ENCODE results near the gene TSC22D3.

The TSC22D3 gene

GRCh38 chrX:107721318-107721717, 54.3 kb downstream of the TSC22D3 start:
- no peak overlapping the region for H3K4me3 ChIP-seq (replicated peaks in 1 of 2; ENCODE audit: low read depth in 2 of 2, low read length in 2 of 2)
- TF ChIP-seq, protein P1, sequence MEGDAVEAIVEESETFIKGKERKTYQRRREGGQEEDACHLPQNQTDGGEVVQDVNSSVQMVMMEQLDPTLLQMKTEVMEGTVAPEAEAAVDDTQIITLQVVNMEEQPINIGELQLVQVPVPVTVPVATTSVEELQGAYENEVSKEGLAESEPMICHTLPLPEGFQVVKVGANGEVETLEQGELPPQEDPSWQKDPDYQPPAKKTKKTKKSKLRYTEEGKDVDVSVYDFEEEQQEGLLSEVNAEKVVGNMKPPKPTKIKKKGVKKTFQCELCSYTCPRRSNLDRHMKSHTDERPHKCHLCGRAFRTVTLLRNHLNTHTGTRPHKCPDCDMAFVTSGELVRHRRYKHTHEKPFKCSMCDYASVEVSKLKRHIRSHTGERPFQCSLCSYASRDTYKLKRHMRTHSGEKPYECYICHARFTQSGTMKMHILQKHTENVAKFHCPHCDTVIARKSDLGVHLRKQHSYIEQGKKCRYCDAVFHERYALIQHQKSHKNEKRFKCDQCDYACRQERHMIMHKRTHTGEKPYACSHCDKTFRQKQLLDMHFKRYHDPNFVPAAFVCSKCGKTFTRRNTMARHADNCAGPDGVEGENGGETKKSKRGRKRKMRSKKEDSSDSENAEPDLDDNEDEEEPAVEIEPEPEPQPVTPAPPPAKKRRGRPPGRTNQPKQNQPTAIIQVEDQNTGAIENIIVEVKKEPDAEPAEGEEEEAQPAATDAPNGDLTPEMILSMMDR (IDR thresholded peaks at IDR 0.05; ENCODE audit: low read depth, low read length), result no peak
- DNase-seq (ENCODE audit: low read depth in 2 of 2), result no peak

DNA sequence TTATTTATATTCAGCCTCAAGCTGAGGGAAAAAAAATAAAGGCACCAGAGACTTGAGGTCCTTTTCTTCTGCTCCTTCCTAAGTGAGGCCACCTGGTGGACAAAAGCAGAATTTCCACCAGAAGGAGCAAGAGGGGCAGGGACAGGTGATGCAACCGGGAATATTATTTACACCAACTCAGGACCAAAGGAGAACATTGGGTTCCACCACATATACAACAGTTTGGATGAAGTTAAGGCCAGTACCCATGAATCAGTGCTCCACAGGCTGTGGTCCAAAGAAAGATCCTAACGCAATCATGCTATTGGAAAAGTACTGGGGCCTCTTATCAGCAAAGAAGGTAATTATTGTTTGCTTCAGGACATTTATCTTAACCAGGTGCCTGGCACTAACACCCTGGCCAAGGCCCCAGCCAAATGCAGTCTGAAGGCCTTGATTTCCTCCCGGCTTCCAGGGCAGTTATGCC, 57.4 kb downstream of the TSC22D3 start:
- TF ChIP-seq, protein P1 (IDR thresholded peaks at IDR 0.05; ENCODE audit: low read depth, low read length), result peak; percentile 65
- no peak overlapping the region for H3K4me3 ChIP-seq (replicated peaks in 1 of 2; ENCODE audit: low read depth in 2 of 2, low read length in 2 of 2)
- peak; percentile 89 to 93 for DNase-seq (ENCODE audit: low read depth in 2 of 2)

DNA sequence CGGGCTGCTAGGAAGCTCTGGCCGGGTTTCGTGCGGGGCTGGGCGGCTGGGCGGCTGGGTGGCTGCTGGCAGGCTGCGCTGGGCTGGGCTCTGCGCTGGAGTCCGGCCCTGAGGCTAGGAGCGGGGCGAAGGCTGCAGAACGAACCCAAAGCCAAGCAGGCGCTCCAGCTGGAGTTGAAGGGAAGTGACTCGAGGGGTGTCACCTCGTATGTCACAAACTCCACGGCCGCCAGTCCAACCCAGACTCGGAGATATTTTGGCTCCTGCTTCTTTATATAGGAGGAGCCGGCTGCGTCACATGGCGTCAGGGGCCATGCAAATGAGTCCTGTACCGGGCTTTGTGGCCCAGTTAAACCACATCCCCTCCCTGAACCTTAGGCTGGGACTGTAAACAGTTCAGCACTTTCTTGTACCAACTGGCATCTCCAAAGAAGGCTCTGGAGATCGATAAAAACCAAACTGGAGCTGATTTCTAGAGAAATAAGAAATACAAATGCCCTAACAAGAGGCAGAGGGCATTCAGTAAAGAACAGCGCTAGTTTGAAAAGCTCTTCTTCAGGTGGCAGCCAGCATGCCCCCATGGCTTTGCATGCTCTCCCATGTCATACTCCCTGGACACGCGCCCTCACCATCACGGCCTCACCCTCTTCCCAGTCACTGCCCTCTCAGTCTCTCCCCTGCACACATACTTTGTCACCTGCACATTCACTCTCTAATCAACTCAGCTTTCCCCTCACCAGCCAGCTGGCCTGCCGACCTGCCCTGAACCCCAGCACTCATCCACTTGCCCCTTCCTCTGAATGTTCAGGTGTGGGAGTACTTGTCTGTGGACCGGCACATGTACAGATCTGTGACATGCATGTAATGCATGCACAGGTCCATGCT, 58.5 kb downstream of the TSC22D3 start:
- TF ChIP-seq, protein P1 (IDR thresholded peaks at IDR 0.05; ENCODE audit: low read depth, low read length), result no peak
- peak; percentile 93 to 94 for DNase-seq (ENCODE audit: low read depth in 2 of 2)
- H3K4me3 ChIP-seq (replicated peaks in 1 of 2; ENCODE audit: low read depth in 2 of 2, low read length in 2 of 2), result peak overlapping the region; percentile 67 to 77

GRCh38 chrX:107716118-107716684, 59.4 kb downstream of the TSC22D3 start:
- peak; percentile 20 to 37 for DNase-seq (ENCODE audit: low read depth in 2 of 2)
- TF ChIP-seq, protein P1 (IDR thresholded peaks at IDR 0.05; ENCODE audit: low read depth, low read length), result no peak
- peak overlapping the region; percentile 67 to 77 for H3K4me3 ChIP-seq (replicated peaks in 1 of 2; ENCODE audit: low read depth in 2 of 2, low read length in 2 of 2)

GRCh38 chrX:107715331-107716117, 60.1 kb downstream of the TSC22D3 start:
- TF ChIP-seq, protein P1 (IDR thresholded peaks at IDR 0.05; ENCODE audit: low read depth, low read length), result no peak
- DNase-seq (ENCODE audit: low read depth in 2 of 2), result peak; percentile 42 to 45
- H3K4me3 ChIP-seq (replicated peaks in 1 of 2; ENCODE audit: low read depth in 2 of 2, low read length in 2 of 2), result peak overlapping the region; percentile 67 to 77

- peak overlapping the region; percentile 67 to 77 for H3K4me3 ChIP-seq (replicated peaks in 1 of 2; ENCODE audit: low read depth in 2 of 2, low read length in 2 of 2)
- peak; percentile 38 to 56 for DNase-seq (ENCODE audit: low read depth in 2 of 2)
- TF ChIP-seq, protein P1 (IDR thresholded peaks at IDR 0.05; ENCODE audit: low read depth, low read length), result peak; percentile 28
These were observed 61.2 kb downstream of the TSC22D3 start for GRCh38 chrX:107714206-107714891.
